WTC11 (cell line): Measurements from ENCODE around the gene PPP2R1B. TPM values are rescaled to one million over a fixed set of nuclear protein-coding genes. Genes with fewer than 3 reads are reported as not detected.

Experiments used
- ATAC-seq: fragments of 200-7000 bp; cut with Tn5 transposase; 2 replicates; pipeline ENCODE4 v1.10.0; 2021; ENCODE audit warnings: mild to moderate bottlenecking, moderate library complexity
- CTCF ChIA-PET: fragments of 300-600 bp; sonication (Branson Sonifier 250); formaldehyde crosslinking; loops from one replicate; lab custom pipeline; 2021; ENCODE audit warnings: antibody characterized with exemption; lab: Charles Lee
- POLR2A ChIA-PET: fragments of 350-600 bp; sonication (Branson Sonifier 250); formaldehyde crosslinking; loops from one replicate; lab custom pipeline; 2021; ENCODE audit warnings: antibody characterized with exemption; lab: Charles Lee
- DNase-seq: peaks from one replicate; pipeline ENCODE4 v3.0.0; 2021; ENCODE audit warnings: low spot score
- H3K27ac Mint-ChIP-seq: 2 replicates; pipeline ENCODE4 v1.8.0; 2021; ENCODE audit warnings: mixed read lengths
- H3K27me3 Mint-ChIP-seq: 2 replicates; pipeline ENCODE4 v1.8.0; 2021; ENCODE audit warnings: low read depth, mild to moderate bottlenecking, moderate library complexity, mixed read lengths
- H3K36me3 Mint-ChIP-seq: 2 replicates; pipeline ENCODE4 v1.8.0; 2021; ENCODE audit warnings: mixed read lengths
- H3K4me1 Mint-ChIP-seq: 2 replicates; pipeline ENCODE4 v1.8.0; 2022; ENCODE audit warnings: mixed read lengths
- H3K4me3 Mint-ChIP-seq: 2 replicates; pipeline ENCODE4 v1.8.0; 2021; ENCODE audit warnings: mild to moderate bottlenecking, moderate library complexity, mixed read lengths
- H3K9me3 Mint-ChIP-seq: 2 replicates; pipeline ENCODE4 v1.8.0; 2021; ENCODE audit warnings: mixed read lengths
- CTCF ChIP-seq: fragments of 200-600 bp; IDR thresholded peaks from 2 replicates; pipeline ENCODE4 v1.8.0; 2022; ENCODE audit warnings: antibody characterized with exemption
- ETV6 ChIP-seq: sonication (generic); formaldehyde crosslinking; IDR thresholded peaks from 2 replicates; pipeline ENCODE4 v1.8.1; 2022; ENCODE audit warnings: mild to moderate bottlenecking, missing genetic modification reagents
- HMGA2 ChIP-seq: fragments of 250-450 bp; sonication (Bioruptor Pico); IDR thresholded peaks from 2 replicates; pipeline ENCODE4 v1.4.0; 2021; ENCODE audit warnings: mild to moderate bottlenecking, moderate library complexity
- KAT7 ChIP-seq: sonication (generic); formaldehyde crosslinking; IDR thresholded peaks from 2 replicates; pipeline ENCODE4 v1.8.1; 2023; ENCODE audit warnings: missing genetic modification reagents, mild to moderate bottlenecking, borderline replicate concordance
- NFE2L1 ChIP-seq: sonication (generic); formaldehyde crosslinking; IDR thresholded peaks from 2 replicates; pipeline ENCODE4 v1.8.1; 2023; ENCODE audit warnings: missing genetic modification reagents
- NR3C1 ChIP-seq: sonication (generic); formaldehyde crosslinking; conservative IDR thresholded peaks from 2 replicates; pipeline ENCODE4 v1.8.1; 2023; ENCODE audit warnings: low read depth, mild to moderate bottlenecking, missing genetic modification reagents
- SP1 ChIP-seq: sonication (generic); formaldehyde crosslinking; conservative IDR thresholded peaks from 2 replicates; pipeline ENCODE4 v1.8.1; 2022; ENCODE audit warnings: missing genetic modification reagents
- TCF7 ChIP-seq: sonication (generic); formaldehyde crosslinking; IDR thresholded peaks from 2 replicates; pipeline ENCODE4 v1.8.0; 2022; ENCODE audit warnings: mild to moderate bottlenecking, low read depth, missing genetic modification reagents, moderate library complexity
- USF2 ChIP-seq: sonication (generic); formaldehyde crosslinking; IDR thresholded peaks from 2 replicates; pipeline ENCODE4 v1.8.1; 2023; ENCODE audit warnings: mild to moderate bottlenecking, missing genetic modification reagents, moderate library complexity
- ZNF671 ChIP-seq: fragments of 250-450 bp; sonication (Bioruptor Pico); IDR thresholded peaks from 2 replicates; pipeline ENCODE4 v1.8.0; 2021; ENCODE audit warnings: mild to moderate bottlenecking
- ZSCAN18 ChIP-seq: fragments of 250-450 bp; sonication (Bioruptor Pico); IDR thresholded peaks from 2 replicates; pipeline ENCODE4 v2.1.2; 2022; ENCODE audit warnings: mild to moderate bottlenecking, moderate library complexity
- total RNA-seq: library from RNA; stranded (reverse); gene quantifications from 3 replicates; pipeline ENCODE4 v1.2.3, GENCODE V29; 2021
- TF ChIP-seq, protein P1 (sequence below): sonication (generic); formaldehyde crosslinking; IDR thresholded peaks from 2 replicates; pipeline ENCODE4 v1.8.1; 2023; ENCODE audit warnings: mild to moderate bottlenecking, missing genetic modification reagents, borderline replicate concordance
- TF ChIP-seq, protein P2 (sequence below): sonication (generic); formaldehyde crosslinking; IDR thresholded peaks from 2 replicates; pipeline ENCODE4 v1.8.0; 2023; ENCODE audit warnings: mild to moderate bottlenecking, missing genetic modification reagents
- TF ChIP-seq, protein P3 (sequence below): sonication (generic); formaldehyde crosslinking; IDR thresholded peaks from 2 replicates; pipeline ENCODE4 v1.8.1; 2022; ENCODE audit warnings: low read depth, mild to moderate bottlenecking, moderate library complexity, missing genetic modification reagents, borderline replicate concordance

Gene PPP2R1B
- total RNA-seq, 1 experiment from 2014 or later, result 87.7 TPM

GRCh38 chr11:111720801-111721494 lies 45.2 kb downstream of the PPP2R1B start (continued):
- TF ChIP-seq, protein P1, sequence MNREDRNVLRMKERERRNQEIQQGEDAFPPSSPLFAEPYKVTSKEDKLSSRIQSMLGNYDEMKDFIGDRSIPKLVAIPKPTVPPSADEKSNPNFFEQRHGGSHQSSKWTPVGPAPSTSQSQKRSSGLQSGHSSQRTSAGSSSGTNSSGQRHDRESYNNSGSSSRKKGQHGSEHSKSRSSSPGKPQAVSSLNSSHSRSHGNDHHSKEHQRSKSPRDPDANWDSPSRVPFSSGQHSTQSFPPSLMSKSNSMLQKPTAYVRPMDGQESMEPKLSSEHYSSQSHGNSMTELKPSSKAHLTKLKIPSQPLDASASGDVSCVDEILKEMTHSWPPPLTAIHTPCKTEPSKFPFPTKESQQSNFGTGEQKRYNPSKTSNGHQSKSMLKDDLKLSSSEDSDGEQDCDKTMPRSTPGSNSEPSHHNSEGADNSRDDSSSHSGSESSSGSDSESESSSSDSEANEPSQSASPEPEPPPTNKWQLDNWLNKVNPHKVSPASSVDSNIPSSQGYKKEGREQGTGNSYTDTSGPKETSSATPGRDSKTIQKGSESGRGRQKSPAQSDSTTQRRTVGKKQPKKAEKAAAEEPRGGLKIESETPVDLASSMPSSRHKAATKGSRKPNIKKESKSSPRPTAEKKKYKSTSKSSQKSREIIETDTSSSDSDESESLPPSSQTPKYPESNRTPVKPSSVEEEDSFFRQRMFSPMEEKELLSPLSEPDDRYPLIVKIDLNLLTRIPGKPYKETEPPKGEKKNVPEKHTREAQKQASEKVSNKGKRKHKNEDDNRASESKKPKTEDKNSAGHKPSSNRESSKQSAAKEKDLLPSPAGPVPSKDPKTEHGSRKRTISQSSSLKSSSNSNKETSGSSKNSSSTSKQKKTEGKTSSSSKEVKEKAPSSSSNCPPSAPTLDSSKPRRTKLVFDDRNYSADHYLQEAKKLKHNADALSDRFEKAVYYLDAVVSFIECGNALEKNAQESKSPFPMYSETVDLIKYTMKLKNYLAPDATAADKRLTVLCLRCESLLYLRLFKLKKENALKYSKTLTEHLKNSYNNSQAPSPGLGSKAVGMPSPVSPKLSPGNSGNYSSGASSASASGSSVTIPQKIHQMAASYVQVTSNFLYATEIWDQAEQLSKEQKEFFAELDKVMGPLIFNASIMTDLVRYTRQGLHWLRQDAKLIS, result no peak
- TF ChIP-seq SP1 (CRISPR knock-in tag) (no peak), CTCF (no peak), HMGA2 (CRISPR knock-in tag) (no peak)
- TF ChIP-seq, protein P2, sequence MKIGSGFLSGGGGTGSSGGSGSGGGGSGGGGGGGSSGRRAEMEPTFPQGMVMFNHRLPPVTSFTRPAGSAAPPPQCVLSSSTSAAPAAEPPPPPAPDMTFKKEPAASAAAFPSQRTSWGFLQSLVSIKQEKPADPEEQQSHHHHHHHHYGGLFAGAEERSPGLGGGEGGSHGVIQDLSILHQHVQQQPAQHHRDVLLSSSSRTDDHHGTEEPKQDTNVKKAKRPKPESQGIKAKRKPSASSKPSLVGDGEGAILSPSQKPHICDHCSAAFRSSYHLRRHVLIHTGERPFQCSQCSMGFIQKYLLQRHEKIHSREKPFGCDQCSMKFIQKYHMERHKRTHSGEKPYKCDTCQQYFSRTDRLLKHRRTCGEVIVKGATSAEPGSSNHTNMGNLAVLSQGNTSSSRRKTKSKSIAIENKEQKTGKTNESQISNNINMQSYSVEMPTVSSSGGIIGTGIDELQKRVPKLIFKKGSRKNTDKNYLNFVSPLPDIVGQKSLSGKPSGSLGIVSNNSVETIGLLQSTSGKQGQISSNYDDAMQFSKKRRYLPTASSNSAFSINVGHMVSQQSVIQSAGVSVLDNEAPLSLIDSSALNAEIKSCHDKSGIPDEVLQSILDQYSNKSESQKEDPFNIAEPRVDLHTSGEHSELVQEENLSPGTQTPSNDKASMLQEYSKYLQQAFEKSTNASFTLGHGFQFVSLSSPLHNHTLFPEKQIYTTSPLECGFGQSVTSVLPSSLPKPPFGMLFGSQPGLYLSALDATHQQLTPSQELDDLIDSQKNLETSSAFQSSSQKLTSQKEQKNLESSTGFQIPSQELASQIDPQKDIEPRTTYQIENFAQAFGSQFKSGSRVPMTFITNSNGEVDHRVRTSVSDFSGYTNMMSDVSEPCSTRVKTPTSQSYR (CRISPR knock-in tag), result no peak

- H3K27me3 Mint-ChIP-seq, result no peaks in the 10 kb centered on the region
- peaks cover 30% of the 10 kb centered on the region for H3K4me1 Mint-ChIP-seq
- H3K4me3 Mint-ChIP-seq, result no peak overlapping the region
- ChIA-PET POLR2A (interaction anchor here (0.5 kb wide), 1 partner anchor 74 kb away, joined by 4 read pairs; no protein-coding TSS in a partner anchor), CTCF (interaction anchor here (0.8 to 1.2 kb wide), 2 partner anchors 115 to 135 kb away, joined by 3 to 4 read pairs; no protein-coding TSS in a partner anchor)
- DNase-seq (no peak), ATAC-seq (no peak)
- no peaks in the 10 kb centered on the region for H3K9me3 Mint-ChIP-seq
- peak overlapping the region; percentile 65 for H3K27ac Mint-ChIP-seq
- H3K36me3 Mint-ChIP-seq, result peaks cover 29% of the 10 kb centered on the region
- TF ChIP-seq NR3C1 (CRISPR knock-in tag) (no peak), ETV6 (CRISPR knock-in tag) (no peak), TCF7 (CRISPR knock-in tag) (no peak), USF2 (CRISPR knock-in tag) (no peak), ZNF671 (CRISPR knock-in tag) (no peak), KAT7 (CRISPR knock-in tag) (no peak), ZSCAN18 (CRISPR knock-in tag) (no peak), NFE2L1 (CRISPR knock-in tag) (no peak)
- TF ChIP-seq, protein P3, sequence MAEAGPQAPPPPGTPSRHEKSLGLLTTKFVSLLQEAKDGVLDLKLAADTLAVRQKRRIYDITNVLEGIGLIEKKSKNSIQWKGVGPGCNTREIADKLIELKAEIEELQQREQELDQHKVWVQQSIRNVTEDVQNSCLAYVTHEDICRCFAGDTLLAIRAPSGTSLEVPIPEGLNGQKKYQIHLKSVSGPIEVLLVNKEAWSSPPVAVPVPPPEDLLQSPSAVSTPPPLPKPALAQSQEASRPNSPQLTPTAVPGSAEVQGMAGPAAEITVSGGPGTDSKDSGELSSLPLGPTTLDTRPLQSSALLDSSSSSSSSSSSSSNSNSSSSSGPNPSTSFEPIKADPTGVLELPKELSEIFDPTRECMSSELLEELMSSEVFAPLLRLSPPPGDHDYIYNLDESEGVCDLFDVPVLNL (CRISPR knock-in tag), result no peak
- TF ChIP-seq, protein P1, result no peak
Measured at GRCh38 chr11:111719379-111719778, 46.8 kb downstream of the PPP2R1B start.
